ENCODE results near the gene CDC42EP4.
A peak's percentile ranks its signal among the peaks of the same experiment; 100 is the strongest.

CDC42EP4 gene

GRCh38 chr17:73261617-73261951 lies 50.2 kb downstream of the CDC42EP4 start, which contains the start of gene CPSF4L:
CPSF4L (minus strand) TSS chr17:73261880; CDS start chr17:73261818, 62 bp downstream.
- Histone ChIP-seq H3K4me1 (ENCODE audit: control insufficient read depth in 5 of 5, insufficient read depth in 5 of 5, low read length in 5 of 5) (peaks cover 0 to 8% (median 0%) of the 10 kb centered on the region in 5 donors), H3K9me3 (ENCODE audit: control insufficient read depth in 5 of 5, low read length in 5 of 5) (no peaks in the 10 kb centered on the region), H3K27me3 (ENCODE audit: control insufficient read depth in 5 of 5, insufficient read depth in 4 of 5, low read length in 5 of 5) (no peaks in the 10 kb centered on the region), H3K9ac (ENCODE audit: low read length in 5 of 5) (no peak within 1 kb of the TSS), H3K27ac (ENCODE audit: low read depth, low read length) (no peak within 1 kb of the TSS), H3K4me3 (ENCODE audit: low read depth in 1 of 5, low read length in 5 of 5) (no peak within 1 kb of the TSS), H3K36me3 (ENCODE audit: control insufficient read depth in 5 of 5, insufficient read depth in 5 of 5, low read length in 5 of 5) (no peaks in the 10 kb centered on the region)

- Histone ChIP-seq H3K4me3 (ENCODE audit: low read depth in 1 of 5, low read length in 5 of 5) (no peak overlapping the region), H3K36me3 (ENCODE audit: control insufficient read depth in 5 of 5, insufficient read depth in 5 of 5, low read length in 5 of 5) (no peaks in the 10 kb centered on the region), H3K9me3 (ENCODE audit: control insufficient read depth in 5 of 5, low read length in 5 of 5) (no peaks in the 10 kb centered on the region)
These were observed 54.3 kb downstream of the CDC42EP4 start for GRCh38 chr17:73257516-73257915.

GRCh38 chr17:73256220-73256619 lies 55.6 kb downstream of the CDC42EP4 start:
- Histone ChIP-seq H3K4me1 (ENCODE audit: control insufficient read depth in 5 of 5, insufficient read depth in 5 of 5, low read length in 5 of 5) (peaks cover 0 to 11% (median 0%) of the 10 kb centered on the region in 5 donors), H3K27ac (ENCODE audit: low read depth, low read length) (no peak overlapping the region), H3K9me3 (ENCODE audit: control insufficient read depth in 5 of 5, low read length in 5 of 5) (no peaks in the 10 kb centered on the region), H3K27me3 (ENCODE audit: control insufficient read depth in 5 of 5, insufficient read depth in 4 of 5, low read length in 5 of 5) (no peaks in the 10 kb centered on the region), H3K36me3 (ENCODE audit: control insufficient read depth in 5 of 5, insufficient read depth in 5 of 5, low read length in 5 of 5) (no peaks in the 10 kb centered on the region), H3K4me3 (ENCODE audit: low read depth in 1 of 5, low read length in 5 of 5) (no peak overlapping the region), H3K9ac (ENCODE audit: low read length in 5 of 5) (no peak overlapping the region)

More at GRCh38 chr17:73257516-73257915, 54.3 kb downstream of the CDC42EP4 start:
- H3K9ac ChIP-seq (ENCODE audit: low read length in 5 of 5) = peak overlapping the region in 1 of 5 donors; percentile 39
- H3K27me3 ChIP-seq (ENCODE audit: control insufficient read depth in 5 of 5, insufficient read depth in 4 of 5, low read length in 5 of 5) = no peaks in the 10 kb centered on the region
- H3K4me1 ChIP-seq (ENCODE audit: control insufficient read depth in 5 of 5, insufficient read depth in 5 of 5, low read length in 5 of 5) = peaks cover 0 to 11% (median 0%) of the 10 kb centered on the region in 5 donors
- no peak overlapping the region for H3K27ac ChIP-seq (ENCODE audit: low read depth, low read length)

GRCh38 chr17:73255671-73256181 lies 56.1 kb downstream of the CDC42EP4 start:
- H3K27ac ChIP-seq (ENCODE audit: low read depth, low read length) = no peak overlapping the region
- H3K27me3 ChIP-seq (ENCODE audit: control insufficient read depth in 5 of 5, insufficient read depth in 4 of 5, low read length in 5 of 5) = no peaks in the 10 kb centered on the region
- H3K9me3 ChIP-seq (ENCODE audit: control insufficient read depth in 5 of 5, low read length in 5 of 5) = no peaks in the 10 kb centered on the region
- H3K4me1 ChIP-seq (ENCODE audit: control insufficient read depth in 5 of 5, insufficient read depth in 5 of 5, low read length in 5 of 5) = peaks cover 0 to 11% (median 0%) of the 10 kb centered on the region in 5 donors
- no peak overlapping the region for H3K9ac ChIP-seq (ENCODE audit: low read length in 5 of 5)
- no peak overlapping the region for H3K4me3 ChIP-seq (ENCODE audit: low read depth in 1 of 5, low read length in 5 of 5)
- no peaks in the 10 kb centered on the region for H3K36me3 ChIP-seq (ENCODE audit: control insufficient read depth in 5 of 5, insufficient read depth in 5 of 5, low read length in 5 of 5)

GRCh38 chr17:73251871-73252270 lies 59.9 kb downstream of the CDC42EP4 start:
- no peak overlapping the region for H3K27ac ChIP-seq (ENCODE audit: low read depth, low read length)
- no peaks in the 10 kb centered on the region for H3K27me3 ChIP-seq (ENCODE audit: control insufficient read depth in 5 of 5, insufficient read depth in 4 of 5, low read length in 5 of 5)
- no peak overlapping the region for H3K9ac ChIP-seq (ENCODE audit: low read length in 5 of 5)
- no peak overlapping the region for H3K4me3 ChIP-seq (ENCODE audit: low read depth in 1 of 5, low read length in 5 of 5)
- peaks cover 0 to 18% (median 7%) of the 10 kb centered on the region in 5 donors for H3K36me3 ChIP-seq (ENCODE audit: control insufficient read depth in 5 of 5, insufficient read depth in 5 of 5, low read length in 5 of 5)
- H3K9me3 ChIP-seq (ENCODE audit: control insufficient read depth in 5 of 5, low read length in 5 of 5) = no peaks in the 10 kb centered on the region
- peaks cover 0 to 2% (median 0%) of the 10 kb centered on the region in 5 donors for H3K4me1 ChIP-seq (ENCODE audit: control insufficient read depth in 5 of 5, insufficient read depth in 5 of 5, low read length in 5 of 5)

- no peak overlapping the region for H3K4me3 ChIP-seq (ENCODE audit: low read depth in 1 of 5, low read length in 5 of 5)
- no peak overlapping the region for H3K9ac ChIP-seq (ENCODE audit: low read length in 5 of 5)
- H3K36me3 ChIP-seq (ENCODE audit: control insufficient read depth in 5 of 5, insufficient read depth in 5 of 5, low read length in 5 of 5) = peaks cover 0 to 26% (median 8%) of the 10 kb centered on the region in 5 donors
- H3K27me3 ChIP-seq (ENCODE audit: control insufficient read depth in 5 of 5, insufficient read depth in 4 of 5, low read length in 5 of 5) = no peaks in the 10 kb centered on the region
- no peak overlapping the region for H3K27ac ChIP-seq (ENCODE audit: low read depth, low read length)
- no peaks in the 10 kb centered on the region for H3K9me3 ChIP-seq (ENCODE audit: control insufficient read depth in 5 of 5, low read length in 5 of 5)
- no peaks in the 10 kb centered on the region for H3K4me1 ChIP-seq (ENCODE audit: control insufficient read depth in 5 of 5, insufficient read depth in 5 of 5, low read length in 5 of 5)
These were observed 60.8 kb downstream of the CDC42EP4 start for GRCh38 chr17:73250851-73251640.

- no peaks in the 10 kb centered on the region for H3K4me1 ChIP-seq (ENCODE audit: control insufficient read depth in 5 of 5, insufficient read depth in 5 of 5, low read length in 5 of 5)
- no peak overlapping the region for H3K4me3 ChIP-seq (ENCODE audit: low read depth in 1 of 5, low read length in 5 of 5)
- no peaks in the 10 kb centered on the region for H3K9me3 ChIP-seq (ENCODE audit: control insufficient read depth in 5 of 5, low read length in 5 of 5)
- H3K9ac ChIP-seq (ENCODE audit: low read length in 5 of 5) = no peak overlapping the region
- H3K27ac ChIP-seq (ENCODE audit: low read depth, low read length) = no peak overlapping the region
- H3K27me3 ChIP-seq (ENCODE audit: control insufficient read depth in 5 of 5, insufficient read depth in 4 of 5, low read length in 5 of 5) = no peaks in the 10 kb centered on the region
- H3K36me3 ChIP-seq (ENCODE audit: control insufficient read depth in 5 of 5, insufficient read depth in 5 of 5, low read length in 5 of 5) = peaks cover 5 to 38% (median 14%) of the 10 kb centered on the region in 5 donors
These were observed 62.1 kb downstream of the CDC42EP4 start for GRCh38 chr17:73249700-73250099.

GRCh38 chr17:73248532-73248931 lies 63.3 kb downstream of the CDC42EP4 start:
- Histone ChIP-seq H3K4me3 (ENCODE audit: low read depth in 1 of 5, low read length in 5 of 5) (no peak overlapping the region), H3K9me3 (ENCODE audit: control insufficient read depth in 5 of 5, low read length in 5 of 5) (no peaks in the 10 kb centered on the region), H3K4me1 (ENCODE audit: control insufficient read depth in 5 of 5, insufficient read depth in 5 of 5, low read length in 5 of 5) (no peaks in the 10 kb centered on the region), H3K9ac (ENCODE audit: low read length in 5 of 5) (no peak overlapping the region), H3K27me3 (ENCODE audit: control insufficient read depth in 5 of 5, insufficient read depth in 4 of 5, low read length in 5 of 5) (no peaks in the 10 kb centered on the region), H3K27ac (ENCODE audit: low read depth, low read length) (no peak overlapping the region), H3K36me3 (ENCODE audit: control insufficient read depth in 5 of 5, insufficient read depth in 5 of 5, low read length in 5 of 5) (peaks cover 7 to 45% (median 21%) of the 10 kb centered on the region in 5 donors)

- Histone ChIP-seq H3K4me1 (ENCODE audit: control insufficient read depth in 5 of 5, insufficient read depth in 5 of 5, low read length in 5 of 5) (no peaks in the 10 kb centered on the region), H3K27me3 (ENCODE audit: control insufficient read depth in 5 of 5, insufficient read depth in 4 of 5, low read length in 5 of 5) (no peaks in the 10 kb centered on the region), H3K9me3 (ENCODE audit: control insufficient read depth in 5 of 5, low read length in 5 of 5) (no peaks in the 10 kb centered on the region), H3K36me3 (ENCODE audit: control insufficient read depth in 5 of 5, insufficient read depth in 5 of 5, low read length in 5 of 5) (peaks cover 8 to 48% (median 23%) of the 10 kb centered on the region in 5 donors), H3K9ac (ENCODE audit: low read length in 5 of 5) (no peak overlapping the region), H3K4me3 (ENCODE audit: low read depth in 1 of 5, low read length in 5 of 5) (no peak overlapping the region), H3K27ac (ENCODE audit: low read depth, low read length) (no peak overlapping the region)
These were observed 64.1 kb downstream of the CDC42EP4 start for GRCh38 chr17:73247726-73248125.

GRCh38 chr17:73240561-73240960 lies 71.2 kb downstream of the CDC42EP4 start:
- peaks cover 20 to 49% (median 31%) of the 10 kb centered on the region in 5 donors for H3K36me3 ChIP-seq (ENCODE audit: control insufficient read depth in 5 of 5, insufficient read depth in 5 of 5, low read length in 5 of 5)
- H3K4me1 ChIP-seq (ENCODE audit: control insufficient read depth in 5 of 5, insufficient read depth in 5 of 5, low read length in 5 of 5) = peaks cover 2 to 7% (median 5%) of the 10 kb centered on the region in 5 donors
- H3K27ac ChIP-seq (ENCODE audit: low read depth, low read length) = no peak overlapping the region
- H3K9ac ChIP-seq (ENCODE audit: low read length in 5 of 5) = no peak overlapping the region
- H3K9me3 ChIP-seq (ENCODE audit: control insufficient read depth in 5 of 5, low read length in 5 of 5) = no peaks in the 10 kb centered on the region
- H3K4me3 ChIP-seq (ENCODE audit: low read depth in 1 of 5, low read length in 5 of 5) = no peak overlapping the region
- H3K27me3 ChIP-seq (ENCODE audit: control insufficient read depth in 5 of 5, insufficient read depth in 4 of 5, low read length in 5 of 5) = no peaks in the 10 kb centered on the region
